ENCODE results near the gene PRKCQ. TPM values are rescaled to one million over a fixed set of nuclear protein-coding genes. Genes with fewer than 3 reads are reported as not detected.
"Not testable (repeated sequence)": the region's sequence is repeated elsewhere in the genome, so short reads cannot be mapped to it uniquely, and the experiment has no call there.

PRKCQ gene
- total RNA-seq, 1 donor from 2014 or later: 0.60 TPM

DNA sequence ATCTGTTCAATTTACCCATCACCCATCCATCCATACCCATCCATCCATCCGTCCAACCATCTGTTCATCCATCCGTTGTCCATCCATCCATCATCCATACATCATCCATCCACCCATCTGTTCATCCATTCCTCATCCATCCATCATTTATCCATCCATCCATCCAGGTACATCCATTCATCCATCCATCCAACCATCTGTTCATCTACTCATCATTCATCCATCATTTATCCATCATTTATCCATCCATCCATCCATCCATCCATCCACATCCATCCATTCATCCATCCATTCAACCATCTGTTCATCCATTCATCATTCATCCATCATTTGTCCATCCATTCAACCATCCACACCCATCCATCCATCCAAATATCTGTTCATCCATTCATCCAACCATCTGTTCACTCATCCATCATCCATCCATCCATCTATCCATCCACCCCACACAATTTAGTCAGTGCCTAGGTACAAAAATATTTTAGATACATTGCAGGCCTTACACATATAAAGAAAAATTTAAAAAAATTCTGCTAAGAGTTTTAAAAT is 119.1 kb downstream of the PRKCQ start:
- DNase-seq (ENCODE audit: low read depth in 2 of 2): no peak

DNA sequence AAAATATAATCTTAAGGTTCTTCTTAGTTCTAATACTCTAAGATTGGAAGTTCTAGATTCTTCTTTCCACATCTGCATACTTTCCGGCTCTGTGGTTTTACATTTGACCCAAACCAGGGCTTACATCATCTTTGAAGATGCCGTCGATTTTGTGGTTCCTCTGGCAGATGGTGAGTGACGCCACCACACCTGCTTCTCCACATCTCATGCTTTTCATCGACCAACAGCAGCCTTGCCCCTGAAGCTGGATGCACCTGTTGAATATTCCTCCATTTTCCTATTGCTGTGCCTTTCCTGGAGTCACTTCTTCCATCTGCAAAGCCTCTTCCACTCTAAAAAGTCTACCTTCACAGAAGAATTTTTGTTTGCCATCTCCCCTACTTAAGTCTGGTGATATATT is 121.3 kb downstream of the PRKCQ start:
- no peak for DNase-seq (ENCODE audit: low read depth in 2 of 2)

DNA sequence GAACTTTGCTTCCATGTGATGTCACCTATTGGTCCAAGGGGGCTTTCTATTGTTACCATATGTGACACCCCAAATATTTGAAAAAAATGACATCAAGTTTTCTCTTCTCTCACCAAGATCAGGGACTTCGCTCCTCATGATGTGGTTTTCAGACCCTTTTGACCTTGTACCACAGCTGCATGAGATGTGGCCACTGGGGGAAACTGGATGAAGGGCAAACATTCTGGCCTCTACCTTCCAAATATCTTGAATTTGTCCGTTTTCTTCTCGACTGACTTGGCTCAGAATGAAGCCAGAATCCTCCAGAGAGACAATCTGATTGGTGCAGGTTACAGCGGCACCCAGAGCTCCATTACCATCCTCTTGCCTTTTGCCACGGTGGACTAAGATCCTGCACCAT is 122.7 kb downstream of the PRKCQ start:
- DNase-seq (ENCODE audit: low read depth in 2 of 2): no peak

DNA sequence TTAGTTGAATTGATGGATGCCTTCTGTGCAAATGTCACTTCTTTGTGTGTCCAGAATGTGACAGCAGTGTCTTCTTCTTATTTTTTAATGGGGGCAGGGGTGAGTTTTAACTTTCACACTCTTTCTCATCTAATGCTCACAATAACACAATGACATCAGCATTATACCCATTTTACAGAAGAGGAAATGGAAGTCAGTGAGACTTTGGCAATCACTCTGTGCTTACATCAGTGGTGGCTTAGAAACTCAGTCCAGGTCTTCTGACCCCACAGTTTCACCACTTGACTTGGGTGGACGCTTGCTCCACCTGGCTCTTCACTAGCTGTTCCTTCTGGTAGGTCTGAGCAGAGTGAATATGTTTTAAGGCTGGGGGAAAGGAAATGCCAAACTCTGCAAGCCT is 124.0 kb downstream of the PRKCQ start:
- DNase-seq (ENCODE audit: low read depth in 2 of 2): no peak

DNA sequence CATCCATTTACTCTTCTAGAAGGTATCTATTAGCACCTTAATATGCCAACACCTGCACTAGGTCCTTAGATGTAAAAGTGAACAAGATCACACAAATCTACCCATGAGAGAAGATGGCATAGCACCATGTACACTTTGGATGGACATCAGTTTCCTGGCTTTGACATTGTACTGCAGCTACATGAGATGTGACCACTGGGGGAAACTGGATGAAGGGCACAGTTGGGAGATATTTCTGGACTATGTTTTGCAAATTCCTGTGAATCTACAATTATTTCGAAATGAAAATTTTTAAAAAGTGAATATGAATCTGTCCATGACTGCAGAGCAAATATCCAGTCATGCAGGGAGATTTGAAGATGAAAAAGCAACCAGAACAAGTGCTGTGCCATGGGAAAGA is 124.5 kb downstream of the PRKCQ start:
- no peak for DNase-seq (ENCODE audit: low read depth in 2 of 2)

DNA sequence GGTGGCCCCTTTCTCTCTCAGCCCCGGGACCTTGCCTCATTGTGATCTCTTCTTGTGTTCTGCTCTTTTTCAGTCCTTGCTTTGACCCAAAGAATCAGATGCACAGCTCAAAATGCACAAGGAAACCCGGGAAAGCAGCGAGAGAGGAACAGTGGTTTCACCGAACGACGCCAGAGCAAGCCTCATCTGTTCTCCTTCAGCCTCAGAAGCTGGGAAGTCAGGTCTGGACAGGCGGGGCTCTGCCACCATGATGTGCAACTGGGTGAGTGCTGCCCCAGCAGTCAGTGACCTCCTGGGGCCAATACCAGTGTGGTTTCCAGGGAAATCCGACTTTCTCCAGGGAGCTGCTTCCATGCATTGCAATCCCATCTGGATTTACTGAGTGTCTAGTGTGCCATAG is 133.4 kb downstream of the PRKCQ start:
- DNase-seq (ENCODE audit: low read depth in 2 of 2): no peak

DNA sequence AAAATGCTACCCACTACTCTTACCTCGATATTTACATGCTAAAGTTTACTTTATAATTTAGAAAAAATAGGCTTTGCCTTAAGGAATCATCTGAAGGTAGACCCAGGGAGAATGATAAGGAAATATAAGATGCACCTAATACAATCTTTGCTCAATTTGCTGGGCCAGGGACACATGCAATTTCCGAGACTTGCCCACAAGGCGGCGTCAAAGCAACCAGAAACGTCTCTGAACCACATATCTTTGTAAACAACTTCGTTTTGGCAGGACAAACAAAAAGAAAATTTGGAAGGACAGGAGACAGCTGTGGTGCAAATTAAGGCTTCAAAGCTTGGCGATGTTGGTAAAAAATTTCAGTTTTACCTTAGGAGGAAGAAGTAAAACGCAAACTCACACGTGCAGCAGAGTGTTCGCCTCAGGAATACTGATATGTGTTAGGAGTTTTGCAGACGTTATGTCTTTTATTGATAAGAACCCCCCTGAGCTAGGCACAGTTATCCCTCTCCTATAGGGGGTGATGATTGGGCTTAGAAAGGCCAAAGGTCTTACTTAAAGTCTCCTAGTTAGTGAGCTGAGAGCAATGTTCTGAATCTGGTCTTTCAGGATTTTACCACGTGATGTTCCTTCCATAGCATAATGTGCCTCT is 134.3 kb downstream of the PRKCQ start:
- DNase-seq (ENCODE audit: low read depth in 2 of 2): peak; percentile 28 to 46

DNA sequence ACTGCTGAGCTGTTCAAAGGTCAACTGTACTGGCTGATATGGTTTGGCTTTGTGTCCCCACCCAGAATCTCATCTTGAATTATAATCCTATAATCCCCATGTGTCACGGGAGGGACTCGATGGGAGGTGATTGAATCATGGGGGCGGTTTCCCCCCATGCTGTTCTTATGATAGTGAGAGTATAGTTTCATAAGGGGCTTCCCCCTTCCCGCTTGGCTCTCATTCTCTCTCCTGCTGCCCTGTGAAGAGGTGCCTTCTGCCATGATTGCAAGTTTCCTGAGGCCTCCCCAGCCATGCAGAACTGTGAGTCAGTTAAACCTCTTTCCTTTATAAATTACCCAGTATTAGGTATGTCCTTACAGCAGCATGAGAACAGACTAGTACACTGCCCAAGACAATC is 140.2 kb downstream of the PRKCQ start:
- not testable (repeated sequence) for DNase-seq (ENCODE audit: low read depth in 2 of 2)

DNA sequence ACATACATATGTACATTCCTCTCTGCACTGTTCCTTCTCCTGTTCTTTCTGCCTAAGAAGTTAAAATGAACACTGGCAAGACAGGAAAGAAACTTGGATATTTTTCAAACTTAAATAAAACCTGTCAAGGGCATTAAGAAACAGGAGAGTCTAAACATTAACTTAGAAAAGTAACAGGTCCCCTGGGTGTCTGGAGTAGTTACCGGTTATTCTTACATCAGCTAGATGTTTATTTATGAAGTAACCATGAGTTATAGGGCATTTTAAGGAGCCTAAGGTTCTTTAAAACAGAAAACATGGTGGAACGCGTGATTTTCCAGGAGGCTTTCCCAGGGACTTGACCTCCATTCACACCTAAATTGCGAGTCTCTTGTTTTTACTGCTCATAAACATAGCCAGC is 148.2 kb downstream of the PRKCQ start:
- DNase-seq (ENCODE audit: low read depth in 2 of 2): no peak

DNA sequence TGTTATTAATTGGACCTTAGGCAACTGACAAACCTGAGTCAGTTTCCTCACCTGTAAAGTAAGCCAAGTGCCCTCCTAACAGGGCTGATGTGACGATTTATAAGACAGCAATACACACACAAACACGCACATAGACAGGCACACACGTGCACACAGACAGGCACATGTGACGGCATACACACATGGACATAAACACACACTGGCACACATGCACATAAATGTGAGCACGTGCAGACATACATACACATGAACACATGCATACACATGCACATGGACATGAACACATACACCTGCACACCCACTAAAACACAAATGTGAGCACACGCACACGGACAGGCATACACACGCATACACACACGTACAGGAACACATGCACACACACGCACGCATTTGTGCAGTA is 148.9 kb downstream of the PRKCQ start:
- no peak for DNase-seq (ENCODE audit: low read depth in 2 of 2)

DNA sequence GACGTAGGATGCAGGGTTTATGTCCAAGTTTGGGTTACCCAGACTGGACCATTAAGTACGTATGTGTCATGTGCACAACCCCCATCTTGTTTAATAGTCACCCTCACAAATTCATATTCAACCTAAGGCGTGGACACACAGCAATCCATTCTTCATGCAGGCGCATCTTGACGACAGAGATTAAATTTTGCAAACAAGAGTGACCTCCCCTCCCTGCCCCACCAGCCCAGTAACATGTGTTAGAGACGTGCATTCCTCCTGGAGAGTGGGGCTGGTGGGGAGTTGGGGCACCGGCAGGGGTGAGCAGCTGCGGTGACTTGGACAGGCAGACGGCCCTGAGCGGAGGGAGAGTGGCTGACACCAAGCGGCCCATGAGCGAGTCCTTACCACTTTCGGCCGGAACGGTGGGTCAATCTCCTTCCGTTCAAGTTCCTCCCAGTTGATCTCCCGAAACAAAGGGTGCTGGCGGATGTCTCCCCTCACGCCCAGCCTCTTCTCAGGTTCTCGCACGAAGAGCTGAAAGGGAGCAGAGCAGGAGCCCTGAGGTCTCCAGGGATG is 149.6 kb downstream of the PRKCQ start:
- DNase-seq (ENCODE audit: low read depth in 2 of 2): no peak

DNA sequence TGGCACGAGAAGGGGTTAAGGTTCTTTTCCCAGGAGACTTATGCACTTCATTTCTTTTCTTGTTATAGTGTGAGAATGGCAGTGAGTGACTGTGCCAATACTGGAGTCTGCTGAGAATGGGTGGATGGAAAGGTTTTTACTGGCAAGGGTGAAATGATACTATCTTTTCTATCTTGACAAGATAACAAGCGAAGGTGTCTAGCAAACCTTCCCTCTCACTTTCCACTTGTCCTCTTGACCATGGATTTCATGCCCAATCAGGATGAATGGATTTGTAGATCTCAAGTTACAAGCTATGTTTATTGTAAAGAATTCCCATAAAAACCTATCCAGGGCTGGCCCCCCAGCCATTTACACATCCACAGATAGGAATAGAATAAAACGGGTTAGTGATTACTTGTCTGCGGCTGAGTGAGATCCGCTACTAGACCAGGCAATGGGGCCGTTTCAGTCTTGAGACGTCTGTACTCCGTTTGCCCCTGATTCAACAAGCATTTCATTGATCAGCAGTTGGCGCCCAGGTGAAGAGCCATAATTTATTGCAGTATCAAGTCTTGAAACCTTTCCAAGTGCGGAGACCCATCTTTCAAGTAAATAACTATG is 152.6 kb downstream of the PRKCQ start:
- DNase-seq (ENCODE audit: low read depth in 2 of 2): no peak

DNA sequence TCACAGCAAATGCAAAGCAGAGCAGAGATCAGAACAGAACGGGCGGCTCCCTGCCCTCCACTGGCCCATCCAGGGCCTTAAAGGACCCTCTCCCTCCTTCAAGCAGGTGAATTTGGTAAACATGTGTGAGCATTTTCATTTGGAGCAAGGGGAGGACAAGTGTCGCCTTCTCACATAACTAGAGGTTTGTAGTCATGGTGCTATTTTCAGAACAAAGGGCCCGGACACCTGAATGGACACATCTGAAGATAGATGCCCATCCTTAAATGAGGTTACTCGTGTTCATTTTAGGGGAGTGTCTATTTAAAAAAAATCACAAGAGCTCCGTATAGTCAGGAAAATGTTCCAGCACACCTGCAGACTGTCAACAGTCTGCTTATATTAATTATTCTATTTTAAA is 153.8 kb downstream of the PRKCQ start:
- DNase-seq (ENCODE audit: low read depth in 2 of 2): no peak

DNA sequence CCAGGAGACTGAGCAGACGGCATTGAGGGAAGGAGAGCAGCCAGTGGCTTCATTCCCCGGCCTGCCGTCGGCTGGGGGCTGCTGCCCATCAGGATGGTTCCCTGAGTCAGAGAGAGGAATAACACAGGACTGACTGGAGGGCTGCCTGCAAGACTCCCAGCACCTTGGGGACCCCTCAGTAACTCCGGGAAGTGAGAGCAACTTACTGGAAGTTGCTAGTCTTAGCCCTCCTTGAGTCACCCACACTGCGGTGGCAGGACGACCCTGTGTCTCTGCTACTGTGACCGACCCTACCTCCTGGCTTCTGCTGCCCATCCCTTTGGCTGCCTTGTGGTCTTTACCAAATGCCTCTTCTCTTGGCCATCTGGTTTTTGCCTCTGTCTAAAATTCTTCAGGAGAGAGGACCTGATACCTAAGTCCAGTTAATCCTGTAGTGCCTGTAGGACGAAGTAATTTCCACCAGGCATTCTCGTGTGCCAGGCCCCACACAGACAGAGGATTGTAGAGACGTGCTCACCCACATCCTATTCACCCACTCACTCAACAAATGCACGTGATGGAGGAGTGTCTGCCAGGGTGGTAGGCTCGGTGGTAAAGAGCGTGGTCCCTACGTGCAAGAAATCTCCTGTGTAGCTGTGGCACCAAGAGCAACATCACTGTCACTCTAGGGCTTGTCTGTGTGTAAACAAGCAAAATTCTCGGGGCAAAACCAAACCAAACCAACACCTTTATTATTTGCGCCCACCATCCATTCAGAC is 156.5 kb downstream of the PRKCQ start:
- DNase-seq (ENCODE audit: low read depth in 2 of 2): no peak

DNA sequence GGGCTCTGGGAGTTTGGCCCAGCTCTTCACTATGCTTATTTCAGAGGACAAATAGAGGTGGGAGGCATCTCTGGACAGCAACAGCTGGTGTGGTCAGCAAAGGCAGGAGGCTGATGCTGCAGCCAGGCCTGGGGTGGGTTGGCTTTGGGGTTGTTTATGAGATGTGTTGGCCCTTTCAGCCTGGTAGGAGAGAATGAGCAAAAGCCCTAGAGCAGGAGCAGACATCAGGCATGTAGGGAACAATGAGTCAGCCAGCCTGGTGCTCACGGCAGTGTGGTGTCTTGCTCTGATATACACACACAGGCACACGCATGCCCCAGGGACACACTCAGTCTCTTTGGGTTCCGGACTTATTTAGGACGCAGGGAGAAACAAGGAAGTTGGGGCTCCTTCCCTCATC is 157.1 kb downstream of the PRKCQ start:
- no peak for DNase-seq (ENCODE audit: low read depth in 2 of 2)

DNA sequence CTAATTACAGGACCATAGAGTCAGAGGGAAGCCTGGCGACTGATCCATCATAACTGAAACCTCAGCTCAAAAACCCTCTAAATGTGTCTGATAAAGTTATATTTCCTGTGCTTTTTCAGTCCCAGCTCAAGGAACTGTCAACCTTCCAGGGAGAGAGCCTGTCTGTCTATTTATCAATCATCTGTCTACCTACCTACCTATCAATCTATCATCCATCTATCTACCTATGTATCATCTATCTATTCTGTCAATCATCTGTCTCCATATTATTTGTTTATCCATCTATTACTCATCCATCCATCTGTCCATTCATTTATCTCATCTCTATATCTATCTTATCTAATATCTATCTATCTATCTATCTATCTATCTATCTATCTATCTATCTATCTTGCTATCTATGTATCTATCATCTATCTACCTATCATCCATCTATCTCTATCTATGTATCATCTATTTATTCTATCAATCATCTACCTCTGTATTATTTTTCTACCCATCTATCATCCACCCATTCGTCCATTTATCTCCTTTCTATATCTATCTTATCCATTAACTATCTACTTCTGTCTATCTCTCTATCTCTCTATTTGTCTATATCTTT is 161.4 kb downstream of the PRKCQ start:
- no peak for DNase-seq (ENCODE audit: low read depth in 2 of 2)

DNA sequence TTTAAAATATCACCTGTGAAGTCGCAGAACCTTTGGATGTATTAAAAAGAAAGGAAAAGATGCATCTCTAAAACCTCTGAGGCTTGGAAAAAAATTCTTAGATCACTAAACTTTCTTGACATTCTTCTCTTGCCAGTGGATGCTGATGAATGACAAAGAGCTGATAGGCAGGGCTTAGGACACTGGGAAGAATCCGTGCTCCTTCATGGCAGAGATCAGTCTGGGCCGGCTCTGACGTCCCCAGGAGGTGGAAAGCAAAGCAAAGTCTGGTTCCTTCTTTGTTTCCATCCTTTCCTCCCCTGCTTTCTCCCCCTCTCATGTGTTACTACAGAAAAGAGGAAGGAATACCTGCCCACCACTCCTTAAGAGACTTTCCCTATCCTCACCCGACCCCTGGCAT is 161.9 kb downstream of the PRKCQ start:
- no peak for DNase-seq (ENCODE audit: low read depth in 2 of 2)

DNA sequence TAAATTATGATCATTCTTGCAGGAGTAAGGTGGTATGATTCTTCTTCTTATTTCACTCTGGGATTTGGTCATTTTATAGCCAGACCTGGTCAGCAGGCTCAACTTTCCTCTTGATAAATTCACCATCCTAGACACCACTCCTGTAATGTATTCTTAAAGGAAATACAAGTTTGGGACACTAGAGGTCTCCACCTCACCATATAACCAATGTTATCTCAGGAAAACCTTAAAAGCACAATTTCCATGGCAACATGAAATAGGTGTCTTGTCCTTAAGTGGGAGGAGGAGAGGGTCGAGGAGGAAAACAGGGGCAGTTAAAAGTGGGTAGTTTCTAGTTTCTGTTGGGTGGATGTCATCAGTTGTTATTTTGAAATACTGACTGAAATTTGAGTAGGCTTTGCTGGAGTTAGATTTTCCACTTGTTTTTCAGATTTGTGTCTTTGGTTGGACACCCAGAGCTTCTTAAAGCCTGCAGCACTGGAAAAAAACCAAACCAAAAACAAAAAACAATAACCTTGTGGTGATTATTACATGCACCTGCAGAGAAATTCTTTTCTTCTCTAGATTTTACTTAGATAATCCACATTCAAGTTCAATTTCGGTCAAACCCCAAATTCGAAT is 163.1 kb downstream of the PRKCQ start:
- DNase-seq (ENCODE audit: low read depth in 2 of 2): peak; percentile 67 to 70

DNA sequence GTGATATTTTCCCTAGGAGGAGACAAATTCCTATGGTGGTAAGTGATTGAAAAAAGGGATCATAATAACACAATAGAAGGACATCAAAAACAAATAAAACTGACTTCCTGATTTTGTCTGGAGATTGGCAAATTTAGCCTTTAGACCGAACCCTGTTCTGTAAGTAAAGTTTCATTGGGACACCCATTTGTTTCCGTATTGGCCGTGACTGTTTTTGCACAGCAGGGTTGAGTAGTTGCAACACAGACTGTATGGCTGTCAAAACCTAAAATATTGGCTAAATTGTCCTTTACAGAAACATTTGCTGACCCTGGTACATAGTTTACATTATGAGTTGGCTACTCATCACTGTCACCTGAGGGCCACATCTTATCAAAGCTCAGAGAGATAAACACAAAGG is 168.6 kb downstream of the PRKCQ start:
- DNase-seq (ENCODE audit: low read depth in 2 of 2): no peak

DNA sequence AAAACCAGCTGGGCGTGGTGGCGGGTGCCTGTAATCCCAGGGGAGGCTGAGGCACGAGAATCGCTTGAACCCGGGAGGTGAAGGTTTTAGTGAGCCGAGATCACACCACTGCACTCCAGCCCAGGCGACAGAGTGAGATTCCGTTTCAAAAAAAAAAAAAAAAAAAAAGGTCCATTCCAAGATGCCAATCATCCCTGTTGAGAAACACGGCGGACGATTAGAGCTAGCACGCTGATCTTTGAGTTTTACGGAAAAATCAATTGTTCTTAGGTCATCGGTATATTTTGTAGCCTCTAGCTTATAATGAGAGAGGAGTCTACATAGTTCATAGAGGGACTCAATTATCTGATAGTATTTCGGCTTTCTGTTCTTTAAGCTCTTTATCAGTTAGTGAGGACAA is 169.2 kb downstream of the PRKCQ start:
- DNase-seq (ENCODE audit: low read depth in 2 of 2): no peak

DNA sequence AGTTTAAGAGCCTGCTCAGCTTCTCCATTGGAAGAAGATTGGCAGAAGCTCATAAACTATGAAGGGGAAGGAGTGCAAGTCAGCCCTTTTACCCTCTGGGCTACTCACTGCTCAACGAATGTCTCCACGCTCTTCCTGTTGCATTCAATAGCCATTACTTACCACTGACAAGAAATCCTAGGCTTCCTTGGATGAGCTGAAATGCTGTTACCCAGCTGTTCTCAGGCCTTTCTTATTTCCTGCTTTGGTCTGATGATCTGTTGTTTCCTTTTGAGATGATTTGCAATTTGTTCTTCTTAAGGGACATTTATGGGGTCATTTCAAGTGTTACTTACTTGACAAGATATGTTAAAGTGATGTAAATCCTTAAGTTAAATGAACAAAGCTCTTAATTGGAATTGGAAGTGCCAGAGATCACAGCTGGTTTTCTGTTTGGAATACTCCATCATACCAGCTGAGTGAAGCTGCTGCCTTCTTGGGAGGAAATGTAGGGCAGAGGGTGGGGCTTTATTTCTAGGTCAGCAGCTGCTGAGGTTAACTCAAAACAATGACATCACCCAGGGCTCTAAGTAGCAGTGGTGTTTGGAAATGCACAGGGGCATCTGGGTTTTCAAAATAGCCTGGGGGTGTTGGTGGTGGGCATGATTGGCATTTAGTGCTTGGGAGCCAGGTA is 170.0 kb downstream of the PRKCQ start:
- DNase-seq (ENCODE audit: low read depth in 2 of 2): peak in 1 of 2 donors; percentile 89
